ENCODE results near the gene CD300LD.

DNA sequence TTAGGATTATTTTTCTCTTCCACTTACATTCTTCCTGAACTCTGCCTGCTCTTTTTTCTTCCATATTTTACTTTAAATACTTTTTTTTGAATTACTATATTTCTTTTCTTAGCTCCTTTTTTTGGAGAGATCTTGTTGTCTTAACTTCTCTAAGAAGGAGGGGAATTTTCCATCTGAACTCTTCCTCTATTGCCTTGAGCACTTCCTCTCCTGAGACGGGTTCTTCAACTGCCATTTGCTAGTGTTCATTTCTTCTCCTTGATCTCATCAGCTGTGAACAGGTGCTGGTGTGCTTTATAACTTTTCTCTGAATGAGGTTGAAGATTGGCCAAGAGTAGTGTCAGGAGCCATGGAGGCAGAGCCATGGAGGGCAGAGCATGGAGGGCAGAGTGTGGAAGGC, 15.1 kb upstream of the CD300LD start:
- TF ChIP-seq POLR2A (IDR thresholded peaks at IDR 0.05): no peak
- TF ChIP-seq, protein P1, sequence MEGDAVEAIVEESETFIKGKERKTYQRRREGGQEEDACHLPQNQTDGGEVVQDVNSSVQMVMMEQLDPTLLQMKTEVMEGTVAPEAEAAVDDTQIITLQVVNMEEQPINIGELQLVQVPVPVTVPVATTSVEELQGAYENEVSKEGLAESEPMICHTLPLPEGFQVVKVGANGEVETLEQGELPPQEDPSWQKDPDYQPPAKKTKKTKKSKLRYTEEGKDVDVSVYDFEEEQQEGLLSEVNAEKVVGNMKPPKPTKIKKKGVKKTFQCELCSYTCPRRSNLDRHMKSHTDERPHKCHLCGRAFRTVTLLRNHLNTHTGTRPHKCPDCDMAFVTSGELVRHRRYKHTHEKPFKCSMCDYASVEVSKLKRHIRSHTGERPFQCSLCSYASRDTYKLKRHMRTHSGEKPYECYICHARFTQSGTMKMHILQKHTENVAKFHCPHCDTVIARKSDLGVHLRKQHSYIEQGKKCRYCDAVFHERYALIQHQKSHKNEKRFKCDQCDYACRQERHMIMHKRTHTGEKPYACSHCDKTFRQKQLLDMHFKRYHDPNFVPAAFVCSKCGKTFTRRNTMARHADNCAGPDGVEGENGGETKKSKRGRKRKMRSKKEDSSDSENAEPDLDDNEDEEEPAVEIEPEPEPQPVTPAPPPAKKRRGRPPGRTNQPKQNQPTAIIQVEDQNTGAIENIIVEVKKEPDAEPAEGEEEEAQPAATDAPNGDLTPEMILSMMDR (IDR thresholded peaks at IDR 0.05): no peak

Measured in uterus (tissue), 2 donors.